GM23338 (cell line): ENCODE measurements around the gene FOXP1. TPM values are rescaled to one million over a fixed set of nuclear protein-coding genes. Genes with fewer than 3 reads are reported as not detected.

ENCODE experiments used
- ATAC-seq: fragments of 200-7000 bp; cut with Tn5 transposase; 3 replicates; pipeline ENCODE4 v1.9.1; 2020
- DNase-seq: peaks from one replicate; pipeline ENCODE4 v3.0.0-alpha.2; 2015; ENCODE audit warnings: low spot score
- H2AFZ ChIP-seq: fragments of 200-600 bp; sonication (generic); 2 replicates; pipeline ENCODE4 v1.8.0; 2016; ENCODE audit warnings: antibody characterized with exemption, mild to moderate bottlenecking, moderate library complexity
- H3F3A ChIP-seq: fragments of 200-600 bp; sonication (generic); replicated peaks from 2 replicates; pipeline ENCODE4 v1.8.0; 2017; ENCODE audit warnings: antibody characterized with exemption, mixed run types, low read depth
- H3K27ac ChIP-seq: fragments of 200-600 bp; sonication (generic); 2 replicates; pipeline ENCODE4 v1.6.1; 2016; ENCODE audit warnings: low read depth
- H3K27me3 ChIP-seq: fragments of 200-600 bp; sonication (generic); 2 replicates; pipeline ENCODE4 v1.8.0; 2016; ENCODE audit warnings: mild to moderate bottlenecking, mixed run types, moderate library complexity; ENCODE audit not compliant: insufficient read depth
- H3K36me3 ChIP-seq: fragments of 200-600 bp; sonication (generic); 2 replicates; pipeline ENCODE4 v1.8.0; 2016; ENCODE audit warnings: mild to moderate bottlenecking; ENCODE audit not compliant: insufficient read depth
- H3K4me1 ChIP-seq: fragments of 200-600 bp; sonication (generic); 2 replicates; pipeline ENCODE4 v1.8.0; 2016; ENCODE audit warnings: mild to moderate bottlenecking, moderate library complexity; ENCODE audit not compliant: insufficient read depth
- H3K4me2 ChIP-seq: fragments of 200-600 bp; sonication (generic); 2 replicates; pipeline ENCODE4 v1.7.1; 2017; ENCODE audit warnings: mixed run types
- H3K4me3 ChIP-seq: fragments of 200-600 bp; sonication (generic); 2 replicates; pipeline ENCODE4 v1.6.1; 2016; ENCODE audit warnings: mixed run types
- H3K79me2 ChIP-seq: fragments of 200-600 bp; sonication (generic); replicated peaks from 2 replicates; pipeline ENCODE4 v1.8.0; 2017; ENCODE audit warnings: mild to moderate bottlenecking; ENCODE audit not compliant: insufficient read depth
- H3K9me2 ChIP-seq: fragments of 200-600 bp; sonication (generic); 2 replicates; pipeline ENCODE4 v1.8.0; 2017; ENCODE audit not compliant: insufficient read depth
- H4K20me1 ChIP-seq: fragments of 200-600 bp; sonication (generic); replicated peaks from 2 replicates; pipeline ENCODE4 v1.8.0; 2017; ENCODE audit warnings: mild to moderate bottlenecking; ENCODE audit not compliant: insufficient read depth
- H3K27ac Mint-ChIP-seq: 2 replicates; pipeline ENCODE4 v1.8.0; 2020; ENCODE audit warnings: inconsistent platforms, mild to moderate bottlenecking, moderate library complexity, mixed read lengths
- H3K27me3 Mint-ChIP-seq: 3 replicates; pipeline ENCODE4 v1.8.0; 2022; ENCODE audit warnings: low read depth, mild to moderate bottlenecking, moderate library complexity, mixed read lengths, inconsistent platforms; ENCODE audit not compliant: insufficient read depth, poor library complexity
- H3K36me3 Mint-ChIP-seq: 3 replicates; pipeline ENCODE4 v1.8.0; 2021; ENCODE audit warnings: low read depth, mild to moderate bottlenecking, inconsistent platforms, moderate library complexity, mixed read lengths
- H3K4me1 Mint-ChIP-seq: 3 replicates; pipeline ENCODE4 v1.8.0; 2020; ENCODE audit warnings: mild to moderate bottlenecking, inconsistent platforms, mixed read lengths
- H3K4me3 Mint-ChIP-seq: 3 replicates; pipeline ENCODE4 v1.8.0; 2021; ENCODE audit warnings: moderate library complexity, mild to moderate bottlenecking, inconsistent platforms, mixed read lengths
- H3K9me3 Mint-ChIP-seq: 3 replicates; pipeline ENCODE4 v1.8.0; 2020; ENCODE audit warnings: moderate library complexity, mild to moderate bottlenecking, inconsistent platforms, mixed read lengths
- CREB1 ChIP-seq: fragments of 250-450 bp; sonication (Bioruptor Pico); IDR thresholded peaks from 2 replicates; pipeline ENCODE4 v1.5.0; 2020; ENCODE audit warnings: low read depth, mild to moderate bottlenecking, moderate library complexity
- CTCF ChIP-seq, 2 experiments: fragments of 200-600 bp in 1 of 2; sonication (generic) in 1 of 2; conservative IDR thresholded peaks; 2 replicates each; pipeline versions ENCODE4 v1.5.1 to v1.6.1; 2016 to 2017; ENCODE audit warnings: antibody characterized with exemption in 2 of 2, low read depth in 2 of 2, mild to moderate bottlenecking in 2 of 2, moderate library complexity in 1 of 2
- ETS1 ChIP-seq: IDR thresholded peaks from 2 replicates; pipeline ENCODE4 v1.6.1; 2016; ENCODE audit warnings: antibody characterized with exemption
- EZH2 ChIP-seq: fragments of 200-600 bp; sonication (generic); IDR thresholded peaks from one replicate; pipeline ENCODE4 v1.8.0; 2017; ENCODE audit warnings: antibody characterized with exemption, mild to moderate bottlenecking, low read depth; ENCODE audit not compliant: unreplicated experiment
- EZH2phosphoT487 ChIP-seq: fragments of 200-600 bp; sonication (generic); IDR thresholded peaks from one replicate; pipeline ENCODE4 v1.8.1; 2018; ENCODE audit warnings: antibody characterized with exemption; ENCODE audit not compliant: unreplicated experiment
- JUNB ChIP-seq: IDR thresholded peaks from one replicate; pipeline ENCODE4 v1.6.1; 2016; ENCODE audit warnings: antibody characterized with exemption; ENCODE audit not compliant: unreplicated experiment
- NANOG ChIP-seq: IDR thresholded peaks from 2 replicates; pipeline ENCODE4 v1.6.1; 2016; ENCODE audit warnings: antibody characterized with exemption, borderline replicate concordance
- POLR2AphosphoS5 ChIP-seq: IDR thresholded peaks from 2 replicates; pipeline ENCODE4 v1.6.1; 2016; ENCODE audit warnings: antibody characterized with exemption, low read depth
- REST ChIP-seq: IDR thresholded peaks from one replicate; pipeline ENCODE4 v1.6.1; 2018; ENCODE audit warnings: antibody characterized with exemption; ENCODE audit not compliant: unreplicated experiment
- STAT1 ChIP-seq: IDR thresholded peaks from one replicate; pipeline ENCODE4 v1.6.1; 2016; ENCODE audit warnings: antibody characterized with exemption; ENCODE audit not compliant: unreplicated experiment
- ZNF114 ChIP-seq: fragments of 250-450 bp; sonication (Bioruptor Pico); IDR thresholded peaks from 2 replicates; pipeline ENCODE4 v1.5.0; 2020; ENCODE audit warnings: mild to moderate bottlenecking, moderate library complexity
- ZNF331 ChIP-seq: fragments of 250-450 bp; sonication (Bioruptor Pico); IDR thresholded peaks from 2 replicates; pipeline ENCODE4 v1.5.0; 2020; ENCODE audit warnings: low read depth, mild to moderate bottlenecking, moderate library complexity
- polyA plus RNA-seq: library from polyadenylated mRNA; unstranded; fragments of >200 nt; fragmentation: Nextera tagmentation; extraction: Ambion mirVana; gene quantifications from 2 replicates; pipeline ENCODE4 v1.2.1, GENCODE V29; 2016
- total RNA-seq: library from RNA; depleted of rRNA; stranded (reverse); fragments of >200 nt; shearing (Covaris generic); gene quantifications from 2 replicates; pipeline ENCODE4 v1.2.3, GENCODE V29; 2014

Gene FOXP1
- total and polyA plus RNA-seq, 2 experiments from 2014 or later, result 32.9 to 35.5 TPM

- TF ChIP-seq CTCF (conservative IDR thresholded peaks at IDR 0.05; ENCODE audit: low read depth in 2 of 2) (no peak), ZNF114 (no peak), EZH2phosphoT487 (no peak), REST (no peak), JUNB (no peak), CREB1 (CRISPR knock-in tag) (no peak), POLR2AphosphoS5 (no peak), ETS1 (no peak), NANOG (no peak), STAT1 (no peak)
These were observed 136.3 kb downstream of the FOXP1 start (continued) for GRCh38 chr3:71447197-71447596.

- Histone ChIP-seq H3F3A (no peaks in the 10 kb centered on the region), H4K20me1 (no peaks in the 10 kb centered on the region), H2AFZ (no peak overlapping the region), H3K79me2 (no peaks in the 10 kb centered on the region), H3K27ac (no peak overlapping the region), H3K27me3 (no peaks in the 10 kb centered on the region), H3K4me1 (peaks cover 4% of the 10 kb centered on the region; the same call in 1 of the 2 replicates), H3K9me2 (no peaks in the 10 kb centered on the region), H3K36me3 (no peaks in the 10 kb centered on the region), H3K4me2 (no peak overlapping the region), H3K4me3 (no peak overlapping the region)
- H3K27me3 Mint-ChIP-seq, result peaks cover 6% of the 10 kb centered on the region
- peaks cover 22% of the 10 kb centered on the region; the same call in 2 of the 3 replicates for H3K4me1 Mint-ChIP-seq
- H3K36me3 Mint-ChIP-seq, result no peaks in the 10 kb centered on the region
- DNase-seq (no peak), ATAC-seq (no peak)
- no peak overlapping the region for H3K4me3 Mint-ChIP-seq
- H3K9me3 Mint-ChIP-seq, result no peaks in the 10 kb centered on the region
- H3K27ac Mint-ChIP-seq, result no peak overlapping the region
- TF ChIP-seq REST (no peak), JUNB (no peak), EZH2 (no peak), CTCF (conservative IDR thresholded peaks at IDR 0.05; ENCODE audit: low read depth in 2 of 2) (no peak), ZNF114 (no peak), STAT1 (no peak), ZNF331 (no peak), CREB1 (CRISPR knock-in tag) (no peak), NANOG (no peak)
These were observed 136.8 kb downstream of the FOXP1 start for GRCh38 chr3:71446734-71447133.
